DOHH2 (cell line): ENCODE measurements around the gene NAALADL2.

ENCODE experiments used
- EZH2phosphoT487 ChIP-seq: fragments of 200-600 bp; sonication (generic); IDR thresholded peaks from 2 replicates; pipeline ENCODE4 v1.6.1; 2017; ENCODE audit warnings: borderline replicate concordance, mild to moderate bottlenecking, antibody characterized with exemption, low read length, moderate library complexity, mixed read lengths
- TF ChIP-seq, protein P1 (sequence below): fragments of 200-600 bp; sonication (generic); IDR thresholded peaks from one replicate; pipeline ENCODE4 v1.5.1; 2014; ENCODE audit warnings: antibody characterized with exemption, mild to moderate bottlenecking, low read depth, low read length; ENCODE audit not compliant: poor library complexity, severe bottlenecking

DNA sequence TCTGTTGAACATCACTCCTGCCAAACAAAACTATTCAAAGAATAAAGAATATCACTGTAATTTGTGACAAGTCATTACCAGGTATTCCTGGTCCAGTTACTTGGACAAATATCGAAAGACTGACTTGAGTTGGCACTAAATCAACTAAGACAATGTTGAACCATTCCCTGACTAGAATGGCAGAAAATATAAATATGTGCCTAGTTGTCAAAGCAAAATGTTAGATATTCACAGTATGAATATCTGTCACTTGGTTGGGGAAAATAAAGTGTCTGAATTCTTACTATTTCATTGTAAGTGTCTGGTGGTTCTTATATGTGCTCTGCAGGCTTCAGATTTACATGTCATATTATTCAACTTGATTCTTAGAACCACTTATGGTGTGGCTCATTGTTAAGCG, 470.2 kb downstream of the NAALADL2 start:
- TF ChIP-seq, protein P1, sequence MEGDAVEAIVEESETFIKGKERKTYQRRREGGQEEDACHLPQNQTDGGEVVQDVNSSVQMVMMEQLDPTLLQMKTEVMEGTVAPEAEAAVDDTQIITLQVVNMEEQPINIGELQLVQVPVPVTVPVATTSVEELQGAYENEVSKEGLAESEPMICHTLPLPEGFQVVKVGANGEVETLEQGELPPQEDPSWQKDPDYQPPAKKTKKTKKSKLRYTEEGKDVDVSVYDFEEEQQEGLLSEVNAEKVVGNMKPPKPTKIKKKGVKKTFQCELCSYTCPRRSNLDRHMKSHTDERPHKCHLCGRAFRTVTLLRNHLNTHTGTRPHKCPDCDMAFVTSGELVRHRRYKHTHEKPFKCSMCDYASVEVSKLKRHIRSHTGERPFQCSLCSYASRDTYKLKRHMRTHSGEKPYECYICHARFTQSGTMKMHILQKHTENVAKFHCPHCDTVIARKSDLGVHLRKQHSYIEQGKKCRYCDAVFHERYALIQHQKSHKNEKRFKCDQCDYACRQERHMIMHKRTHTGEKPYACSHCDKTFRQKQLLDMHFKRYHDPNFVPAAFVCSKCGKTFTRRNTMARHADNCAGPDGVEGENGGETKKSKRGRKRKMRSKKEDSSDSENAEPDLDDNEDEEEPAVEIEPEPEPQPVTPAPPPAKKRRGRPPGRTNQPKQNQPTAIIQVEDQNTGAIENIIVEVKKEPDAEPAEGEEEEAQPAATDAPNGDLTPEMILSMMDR, result no peak
- no peak for TF ChIP-seq EZH2phosphoT487
